Measurements from ENCODE around the gene PROM1.

DNA sequence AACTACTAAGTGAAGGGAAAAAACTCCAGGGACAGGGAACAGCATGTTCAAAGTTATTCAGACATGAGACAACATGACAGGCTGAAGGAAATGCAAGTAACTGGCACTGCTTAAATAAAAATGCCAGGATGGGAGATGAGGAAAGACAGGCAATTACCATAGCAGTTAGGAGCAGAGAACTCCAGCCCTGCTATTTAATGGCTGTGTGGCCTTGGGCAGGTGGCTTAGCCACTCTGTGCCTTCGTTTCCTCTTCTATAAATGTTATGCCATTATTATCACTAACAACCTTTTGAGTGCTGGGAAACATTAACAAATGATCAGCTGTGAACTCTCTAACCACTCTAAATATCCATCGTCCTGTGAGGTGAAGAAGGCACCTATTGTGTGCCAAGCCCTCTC lies 32.7 kb downstream of the PROM1 start:
- TF ChIP-seq CTCF (IDR thresholded peaks at IDR 0.05) (no peak), POLR2AphosphoS5 (IDR thresholded peaks at IDR 0.05) (no peak)
